ENCODE data around the gene NAGS. TPM values are rescaled to one million over a fixed set of nuclear protein-coding genes. Genes with fewer than 3 reads are reported as not detected.

NAGS gene
- total and polyA plus RNA-seq, 10 of the 15 experiments (the other 5 are each of a cell fraction or from before 2014, with no cell fraction given) = 0.11 to 1.6 (median 0.64) TPM; not detected in 1

DNA sequence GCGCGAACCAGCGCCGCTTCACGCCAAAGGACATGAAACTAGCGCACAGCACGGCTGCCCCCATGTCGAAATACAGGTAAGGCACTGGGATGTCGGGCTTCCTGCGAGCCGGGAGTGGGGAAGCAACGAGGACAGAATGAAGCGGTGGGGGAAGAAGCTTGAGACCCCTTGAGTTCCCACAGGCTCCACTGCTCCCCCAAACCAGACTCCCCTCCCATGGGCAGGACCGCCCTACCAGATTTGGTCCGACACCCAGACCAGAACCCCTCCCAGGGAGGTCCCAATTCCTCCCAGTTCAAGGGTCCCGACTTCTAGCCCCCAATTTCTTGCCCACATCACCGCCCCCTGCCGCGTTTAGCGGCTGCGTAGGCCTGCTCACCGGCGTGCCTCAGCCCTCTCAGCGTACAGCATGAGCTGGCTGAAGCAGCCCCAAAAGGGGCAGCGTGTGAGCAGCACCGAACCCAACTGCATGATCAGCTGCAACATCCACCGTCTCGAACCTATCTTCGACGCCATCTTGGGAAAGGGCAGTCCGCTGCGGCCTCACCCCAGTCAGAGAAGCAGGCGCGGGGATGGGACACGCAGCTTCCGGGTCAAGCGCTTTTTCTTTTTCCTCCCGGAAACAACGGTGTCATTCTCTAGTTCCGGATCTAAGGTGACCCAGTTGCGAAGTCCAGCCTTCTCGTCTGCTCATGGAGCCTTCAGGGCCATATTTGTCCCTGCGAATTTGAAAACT, 10.2 kb downstream of the NAGS start, which contains the start of gene TMEM101 (continued):
- TF ChIP-seq POLR2AphosphoS2 (IDR thresholded peaks at IDR 0.05; ENCODE audit: low read depth, low read length) (peak; percentile 79), TAF1 (IDR thresholded peaks at IDR 0.05; ENCODE audit: borderline replicate concordance, low read depth, low read length) (peak; percentile 91), GATAD2B (conservative IDR thresholded peaks at IDR 0.05; ENCODE audit: low read depth) (peak; percentile 27; the same call in 1 of the 2 replicates), MYC (IDR thresholded peaks at IDR 0.05; ENCODE audit: insufficient read depth, insufficient read length, insufficient replicate concordance, low read length, severe bottlenecking) (no peak), PML (IDR thresholded peaks at IDR 0.05; ENCODE audit: low read length) (peak; percentile 73; the same call in 1 of the 2 replicates), POU2F2 (IDR thresholded peaks at IDR 0.05; ENCODE audit: borderline replicate concordance, low read depth, low read length) (peak; percentile 95), BMI1 (IDR thresholded peaks at IDR 0.05; ENCODE audit: borderline replicate concordance) (no peak), NRF1 (conservative IDR thresholded peaks at IDR 0.05; ENCODE audit: low read depth, low read length) (peak; percentile 64), NFYA (IDR thresholded peaks at IDR 0.05; ENCODE audit: borderline replicate concordance, low read depth, low read length) (no peak), ZNF384 (IDR thresholded peaks at IDR 0.05; ENCODE audit: borderline replicate concordance, low read depth, low read length) (peak; percentile 33; the same call in 1 of the 2 replicates), MEF2B (IDR thresholded peaks at IDR 0.05; ENCODE audit: partially characterized antibody, poor library complexity, severe bottlenecking) (no peak), KAT2A (conservative IDR thresholded peaks at IDR 0.05; ENCODE audit: control insufficient read depth, low read depth, low read length) (no peak), BCL11A (IDR thresholded peaks at IDR 0.05; ENCODE audit: low read depth, low read length) (no peak)
- TF ChIP-seq, protein P1, sequence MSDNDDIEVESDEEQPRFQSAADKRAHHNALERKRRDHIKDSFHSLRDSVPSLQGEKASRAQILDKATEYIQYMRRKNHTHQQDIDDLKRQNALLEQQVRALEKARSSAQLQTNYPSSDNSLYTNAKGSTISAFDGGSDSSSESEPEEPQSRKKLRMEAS (IDR thresholded peaks at IDR 0.05; ENCODE audit: low read depth, low read length) = peak; percentile 87
- TF ChIP-seq, protein P2, sequence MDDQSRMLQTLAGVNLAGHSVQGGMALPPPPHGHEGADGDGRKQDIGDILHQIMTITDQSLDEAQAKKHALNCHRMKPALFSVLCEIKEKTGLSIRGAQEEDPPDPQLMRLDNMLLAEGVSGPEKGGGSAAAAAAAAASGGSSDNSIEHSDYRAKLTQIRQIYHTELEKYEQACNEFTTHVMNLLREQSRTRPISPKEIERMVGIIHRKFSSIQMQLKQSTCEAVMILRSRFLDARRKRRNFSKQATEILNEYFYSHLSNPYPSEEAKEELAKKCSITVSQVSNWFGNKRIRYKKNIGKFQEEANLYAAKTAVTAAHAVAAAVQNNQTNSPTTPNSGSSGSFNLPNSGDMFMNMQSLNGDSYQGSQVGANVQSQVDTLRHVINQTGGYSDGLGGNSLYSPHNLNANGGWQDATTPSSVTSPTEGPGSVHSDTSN (IDR thresholded peaks at IDR 0.05; ENCODE audit: insufficient replicate concordance, low read depth, low read length) = no peak
- TF ChIP-seq, protein P3, sequence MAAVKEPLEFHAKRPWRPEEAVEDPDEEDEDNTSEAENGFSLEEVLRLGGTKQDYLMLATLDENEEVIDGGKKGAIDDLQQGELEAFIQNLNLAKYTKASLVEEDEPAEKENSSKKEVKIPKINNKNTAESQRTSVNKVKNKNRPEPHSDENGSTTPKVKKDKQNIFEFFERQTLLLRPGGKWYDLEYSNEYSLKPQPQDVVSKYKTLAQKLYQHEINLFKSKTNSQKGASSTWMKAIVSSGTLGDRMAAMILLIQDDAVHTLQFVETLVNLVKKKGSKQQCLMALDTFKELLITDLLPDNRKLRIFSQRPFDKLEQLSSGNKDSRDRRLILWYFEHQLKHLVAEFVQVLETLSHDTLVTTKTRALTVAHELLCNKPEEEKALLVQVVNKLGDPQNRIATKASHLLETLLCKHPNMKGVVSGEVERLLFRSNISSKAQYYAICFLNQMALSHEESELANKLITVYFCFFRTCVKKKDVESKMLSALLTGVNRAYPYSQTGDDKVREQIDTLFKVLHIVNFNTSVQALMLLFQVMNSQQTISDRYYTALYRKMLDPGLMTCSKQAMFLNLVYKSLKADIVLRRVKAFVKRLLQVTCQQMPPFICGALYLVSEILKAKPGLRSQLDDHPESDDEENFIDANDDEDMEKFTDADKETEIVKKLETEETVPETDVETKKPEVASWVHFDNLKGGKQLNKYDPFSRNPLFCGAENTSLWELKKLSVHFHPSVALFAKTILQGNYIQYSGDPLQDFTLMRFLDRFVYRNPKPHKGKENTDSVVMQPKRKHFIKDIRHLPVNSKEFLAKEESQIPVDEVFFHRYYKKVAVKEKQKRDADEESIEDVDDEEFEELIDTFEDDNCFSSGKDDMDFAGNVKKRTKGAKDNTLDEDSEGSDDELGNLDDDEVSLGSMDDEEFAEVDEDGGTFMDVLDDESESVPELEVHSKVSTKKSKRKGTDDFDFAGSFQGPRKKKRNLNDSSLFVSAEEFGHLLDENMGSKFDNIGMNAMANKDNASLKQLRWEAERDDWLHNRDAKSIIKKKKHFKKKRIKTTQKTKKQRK (IDR thresholded peaks at IDR 0.05; ENCODE audit: low read depth, low read length) = no peak; the same call in 1 of the 2 replicates
- TF ChIP-seq, protein P4, sequence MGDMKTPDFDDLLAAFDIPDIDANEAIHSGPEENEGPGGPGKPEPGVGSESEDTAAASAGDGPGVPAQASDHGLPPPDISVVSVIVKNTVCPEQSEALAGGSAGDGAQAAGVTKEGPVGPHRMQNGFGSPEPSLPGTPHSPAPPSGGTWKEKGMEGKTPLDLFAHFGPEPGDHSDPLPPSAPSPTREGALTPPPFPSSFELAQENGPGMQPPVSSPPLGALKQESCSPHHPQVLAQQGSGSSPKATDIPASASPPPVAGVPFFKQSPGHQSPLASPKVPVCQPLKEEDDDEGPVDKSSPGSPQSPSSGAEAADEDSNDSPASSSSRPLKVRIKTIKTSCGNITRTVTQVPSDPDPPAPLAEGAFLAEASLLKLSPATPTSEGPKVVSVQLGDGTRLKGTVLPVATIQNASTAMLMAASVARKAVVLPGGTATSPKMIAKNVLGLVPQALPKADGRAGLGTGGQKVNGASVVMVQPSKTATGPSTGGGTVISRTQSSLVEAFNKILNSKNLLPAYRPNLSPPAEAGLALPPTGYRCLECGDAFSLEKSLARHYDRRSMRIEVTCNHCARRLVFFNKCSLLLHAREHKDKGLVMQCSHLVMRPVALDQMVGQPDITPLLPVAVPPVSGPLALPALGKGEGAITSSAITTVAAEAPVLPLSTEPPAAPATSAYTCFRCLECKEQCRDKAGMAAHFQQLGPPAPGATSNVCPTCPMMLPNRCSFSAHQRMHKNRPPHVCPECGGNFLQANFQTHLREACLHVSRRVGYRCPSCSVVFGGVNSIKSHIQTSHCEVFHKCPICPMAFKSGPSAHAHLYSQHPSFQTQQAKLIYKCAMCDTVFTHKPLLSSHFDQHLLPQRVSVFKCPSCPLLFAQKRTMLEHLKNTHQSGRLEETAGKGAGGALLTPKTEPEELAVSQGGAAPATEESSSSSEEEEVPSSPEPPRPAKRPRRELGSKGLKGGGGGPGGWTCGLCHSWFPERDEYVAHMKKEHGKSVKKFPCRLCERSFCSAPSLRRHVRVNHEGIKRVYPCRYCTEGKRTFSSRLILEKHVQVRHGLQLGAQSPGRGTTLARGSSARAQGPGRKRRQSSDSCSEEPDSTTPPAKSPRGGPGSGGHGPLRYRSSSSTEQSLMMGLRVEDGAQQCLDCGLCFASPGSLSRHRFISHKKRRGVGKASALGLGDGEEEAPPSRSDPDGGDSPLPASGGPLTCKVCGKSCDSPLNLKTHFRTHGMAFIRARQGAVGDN (IDR thresholded peaks at IDR 0.05) = peak; percentile 34; the same call in 1 of the 2 replicates

Data from GM12878 (cell line).